GM10248 (cell line): ENCODE results near the gene VPS37C.

Experiments
- CTCF ChIA-PET: fragments of 300-600 bp; sonication (Branson Sonifier 250); formaldehyde crosslinking; extraction: SDS; loops from one replicate; lab custom pipeline; 2021; ENCODE audit warnings: antibody characterized with exemption; lab: Yijun Ruan, JAX
- POLR2A ChIA-PET: fragments of 350-650 bp; sonication (Branson Sonifier 250); formaldehyde crosslinking; extraction: SDS; loops from one replicate; lab custom pipeline; 2020; ENCODE audit warnings: antibody characterized with exemption; lab: Yijun Ruan, JAX
- DNase-seq: peaks from one replicate; pipeline ENCODE4 v3.0.0; 2012; ENCODE audit errors: extremely low spot score
- TF ChIP-seq, protein P1 (sequence below): IDR thresholded peaks from 2 replicates; pipeline ENCODE4 v1.5.1; 2012; ENCODE audit warnings: mild to moderate bottlenecking, low read depth; ENCODE audit errors: extremely low read depth, missing control alignments, control extremely low read depth

Gene VPS37C

DNA sequence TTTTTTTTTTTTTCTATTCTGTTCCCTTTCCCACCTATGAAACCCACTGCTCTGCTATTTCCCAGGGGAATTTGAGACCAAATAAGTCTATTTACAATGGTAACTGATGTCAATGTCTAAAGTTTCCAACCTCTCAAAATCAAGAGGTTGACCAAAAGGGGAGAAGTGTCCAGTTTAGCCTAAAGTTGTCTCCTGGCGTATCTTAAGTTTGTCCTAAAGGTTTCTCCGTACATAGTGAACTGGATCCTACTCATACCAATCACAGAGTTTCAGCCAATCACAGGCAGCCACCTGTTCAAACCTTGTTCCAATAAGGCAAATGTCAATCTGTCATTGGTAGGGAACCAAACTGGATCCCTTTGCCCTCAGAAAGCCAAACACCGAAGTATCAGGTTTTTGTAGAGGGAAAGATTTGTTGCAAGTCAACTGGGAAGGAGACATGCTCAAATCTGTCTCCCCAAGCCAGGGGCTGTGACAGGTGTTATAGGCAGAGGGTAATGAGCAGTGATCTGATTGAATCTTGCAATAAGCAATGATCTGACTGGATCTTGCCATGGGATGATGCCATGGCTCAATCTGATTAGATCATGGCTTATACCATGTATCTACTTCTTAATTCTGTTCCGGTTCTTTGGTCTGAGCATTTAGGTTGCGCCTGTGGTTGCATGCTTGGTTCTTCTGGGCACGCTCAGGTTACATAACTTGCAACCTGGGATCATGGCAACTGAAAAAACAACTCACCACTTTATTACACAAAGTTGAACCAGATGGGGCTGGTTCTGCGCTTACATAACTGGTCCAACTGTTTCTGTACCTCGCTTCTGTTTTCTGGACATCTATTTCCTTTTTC is 1.1 kb upstream of the VPS37C start:
- ChIA-PET POLR2A (interaction anchor here (0.6 kb wide), 1 partner anchor 20 kb away, joined by 4 read pairs; no protein-coding TSS in a partner anchor), CTCF (interaction anchor here (1.0 to 4.7 kb wide), 2 partner anchors 9 to 13 kb away, joined by 3 to 27 read pairs; no protein-coding TSS in a partner anchor)
- TF ChIP-seq, protein P1, sequence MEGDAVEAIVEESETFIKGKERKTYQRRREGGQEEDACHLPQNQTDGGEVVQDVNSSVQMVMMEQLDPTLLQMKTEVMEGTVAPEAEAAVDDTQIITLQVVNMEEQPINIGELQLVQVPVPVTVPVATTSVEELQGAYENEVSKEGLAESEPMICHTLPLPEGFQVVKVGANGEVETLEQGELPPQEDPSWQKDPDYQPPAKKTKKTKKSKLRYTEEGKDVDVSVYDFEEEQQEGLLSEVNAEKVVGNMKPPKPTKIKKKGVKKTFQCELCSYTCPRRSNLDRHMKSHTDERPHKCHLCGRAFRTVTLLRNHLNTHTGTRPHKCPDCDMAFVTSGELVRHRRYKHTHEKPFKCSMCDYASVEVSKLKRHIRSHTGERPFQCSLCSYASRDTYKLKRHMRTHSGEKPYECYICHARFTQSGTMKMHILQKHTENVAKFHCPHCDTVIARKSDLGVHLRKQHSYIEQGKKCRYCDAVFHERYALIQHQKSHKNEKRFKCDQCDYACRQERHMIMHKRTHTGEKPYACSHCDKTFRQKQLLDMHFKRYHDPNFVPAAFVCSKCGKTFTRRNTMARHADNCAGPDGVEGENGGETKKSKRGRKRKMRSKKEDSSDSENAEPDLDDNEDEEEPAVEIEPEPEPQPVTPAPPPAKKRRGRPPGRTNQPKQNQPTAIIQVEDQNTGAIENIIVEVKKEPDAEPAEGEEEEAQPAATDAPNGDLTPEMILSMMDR: no peak
- DNase-seq: no peak

DNA sequence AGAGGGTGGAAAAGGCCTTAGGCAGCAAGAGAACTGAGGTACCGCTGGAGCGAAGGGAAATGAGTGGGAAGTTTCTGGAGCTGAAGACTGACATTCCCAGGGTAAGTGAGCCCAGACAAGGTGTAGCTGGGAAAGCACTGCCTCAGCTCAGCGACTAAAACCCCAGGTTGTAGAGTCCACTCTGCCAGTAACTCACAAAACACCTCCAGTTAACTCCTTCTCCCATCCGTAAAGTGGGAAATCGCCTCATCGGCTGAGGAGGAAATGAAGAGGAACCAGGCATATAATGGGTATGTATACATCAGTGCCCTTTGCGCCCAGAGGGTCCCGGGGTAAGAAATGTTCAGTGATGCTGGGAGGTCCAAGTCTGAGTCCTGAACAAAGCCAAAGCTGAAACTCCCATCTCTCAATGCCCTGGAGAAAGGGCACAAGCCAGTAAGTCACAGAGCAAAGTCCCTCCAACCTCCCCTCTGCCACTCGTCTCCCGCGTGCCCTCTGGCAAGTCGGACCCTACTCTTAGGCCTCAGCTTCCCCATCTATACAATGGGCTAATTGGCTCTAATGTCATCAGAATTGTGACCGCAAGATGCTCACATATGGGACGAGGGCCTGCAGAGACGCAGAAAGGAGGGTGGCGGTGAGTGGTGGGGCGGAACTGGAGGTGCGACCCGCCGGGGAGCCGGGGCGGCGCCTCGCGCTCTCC is 588 bp downstream of the VPS37C start:
- CTCF ChIA-PET: interaction anchor here (0.8 to 4.7 kb wide), 4 partner anchors 10 to 206 kb away, joined by 3 to 27 read pairs (median 10); no protein-coding TSS in a partner anchor
- TF ChIP-seq, protein P1: no peak
- no peak for DNase-seq
- POLR2A ChIA-PET: no interaction called here

DNA sequence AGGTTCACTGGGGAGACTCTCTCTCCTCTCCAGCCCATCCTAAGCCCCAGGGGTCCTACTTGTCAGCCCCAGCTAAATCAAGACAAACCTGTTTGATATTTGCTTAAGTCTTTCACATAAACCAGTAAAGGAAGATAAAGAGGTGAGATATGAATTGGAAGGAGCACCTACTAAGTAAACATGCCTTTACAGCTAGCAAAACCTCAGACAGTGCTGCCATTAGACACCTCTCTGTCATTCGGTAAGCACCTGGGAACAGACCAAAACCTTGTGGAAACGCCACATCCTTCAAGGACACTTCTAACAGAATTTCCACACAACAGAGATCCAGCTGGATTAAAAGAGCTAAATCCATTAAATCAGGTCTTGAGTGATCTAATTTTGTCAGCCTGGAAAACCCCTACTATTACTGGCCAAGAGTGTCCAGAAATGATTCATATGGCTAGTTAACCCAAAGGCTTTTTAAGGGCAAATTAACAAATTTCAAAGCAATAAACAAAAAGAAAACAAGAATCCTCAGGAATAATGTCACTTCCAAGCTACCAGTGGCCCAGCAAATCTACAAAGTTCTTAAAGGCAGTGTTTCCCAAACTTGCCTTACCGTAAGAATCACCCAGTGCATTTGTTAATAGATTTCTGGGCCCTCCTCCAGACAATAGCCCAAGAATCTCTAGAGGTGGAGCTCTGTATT is 2.4 kb downstream of the VPS37C start:
- POLR2A ChIA-PET: no interaction called here
- TF ChIP-seq, protein P1: no peak
- no peak for DNase-seq
- CTCF ChIA-PET: interaction anchor here (0.8 to 4.7 kb wide), 10 partner anchors 9 to 328 kb away, joined by 3 to 27 read pairs (median 4); no protein-coding TSS in a partner anchor

DNA sequence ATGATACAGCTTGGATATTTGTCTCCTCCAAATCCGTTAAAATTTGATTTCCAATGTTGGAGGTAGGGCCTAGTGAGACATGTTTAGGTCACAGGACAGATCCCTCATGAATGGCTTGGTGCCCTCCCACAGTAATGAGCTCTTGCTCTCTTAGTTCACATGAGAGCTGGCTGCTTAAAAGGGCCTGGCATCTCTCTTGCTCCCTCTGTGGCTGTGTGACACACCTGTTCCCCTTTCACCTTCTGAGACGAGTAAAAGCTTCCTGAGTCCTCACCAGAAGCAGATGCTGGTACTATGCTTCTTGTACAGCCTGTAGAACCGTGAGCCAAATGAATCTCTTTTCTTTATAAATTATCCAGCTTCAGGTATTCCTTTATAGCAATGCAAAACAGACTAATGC is 3.5 kb downstream of the VPS37C start:
- ChIA-PET POLR2A (no interaction called here), CTCF (interaction anchor here (0.9 to 4.7 kb wide), 8 partner anchors 8 to 327 kb away, joined by 3 to 27 read pairs (median 4); no protein-coding TSS in a partner anchor)
- DNase-seq: no peak
- TF ChIP-seq, protein P1: no peak

DNA sequence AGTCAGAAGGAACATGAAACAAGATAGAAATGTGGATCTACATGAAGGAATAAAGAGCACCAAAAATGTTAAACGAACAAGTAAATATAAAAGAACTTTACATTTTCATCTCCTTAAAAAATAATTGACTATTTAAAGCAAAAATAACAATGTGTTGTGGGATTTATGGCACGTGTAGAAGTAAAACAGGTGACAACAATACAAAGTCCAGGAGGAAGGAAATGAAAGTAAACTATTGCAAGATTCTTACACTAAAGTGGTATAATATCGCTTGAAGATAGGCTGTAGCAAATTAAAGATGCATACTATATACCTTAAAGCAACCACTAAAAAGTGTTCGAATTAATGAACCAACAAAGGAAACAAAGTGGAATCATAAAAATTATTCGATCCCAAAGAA is 5.5 kb downstream of the VPS37C start:
- DNase-seq: no peak
- CTCF ChIA-PET: no interaction called here

More for the DNA sequence above, 5.5 kb downstream of the VPS37C start:
- TF ChIP-seq, protein P1: no peak
- POLR2A ChIA-PET: no interaction called here
